Lung (tissue), 12 donors: Measurements from ENCODE around the gene BIVM. TPM values are rescaled to one million over a fixed set of nuclear protein-coding genes. Genes with fewer than 3 reads are reported as not detected.

ENCODE experiments used
- ATAC-seq: fragments of 200-7000 bp; cut with Tn5 transposase; one replicate; pipeline ENCODE4 v1.9.1; 2020; ENCODE audit warnings: moderate number of reproducible peaks; ENCODE audit not compliant: insufficient read depth, low FRiP score
- DNase-seq, 3 donors: peaks; one replicate each; pipeline ENCODE4 v3.0.0-alpha.2; 2013 to 2017
- H3K27ac ChIP-seq, 2 donors: one replicate each; pipeline ENCODE4 v1.5.1; 2013; ENCODE audit warnings: mild to moderate bottlenecking in 2 of 2, moderate library complexity in 2 of 2, control low read depth in 1 of 2, inconsistent platforms in 1 of 2, low read depth in 1 of 2, low read length in 1 of 2
- H3K27me3 ChIP-seq, 3 donors: one replicate each; pipeline ENCODE4 v1.5.1; 2013; ENCODE audit warnings: low read length in 2 of 3; ENCODE audit not compliant: control insufficient read depth in 3 of 3, insufficient read depth in 3 of 3
- H3K36me3 ChIP-seq, 4 donors: one replicate each; pipeline ENCODE4 v1.5.1; 2013; ENCODE audit warnings: low read length in 4 of 4, mild to moderate bottlenecking in 1 of 4, moderate library complexity in 1 of 4; ENCODE audit not compliant: control insufficient read depth in 4 of 4, insufficient read depth in 4 of 4
- H3K4me1 ChIP-seq, 5 donors: one replicate each; pipeline ENCODE4 v1.5.1; 2013; ENCODE audit warnings: low read length in 5 of 5, mild to moderate bottlenecking in 2 of 5, moderate library complexity in 1 of 5; ENCODE audit not compliant: control insufficient read depth in 5 of 5, insufficient read depth in 5 of 5
- H3K4me3 ChIP-seq: one replicate; pipeline ENCODE4 v1.5.1; 2013; ENCODE audit warnings: mild to moderate bottlenecking, control low read depth, moderate library complexity
- H3K9ac ChIP-seq, 2 donors: one replicate each; pipeline ENCODE4 v1.5.1; 2013; ENCODE audit warnings: low read length in 2 of 2, control low read depth in 1 of 2; ENCODE audit not compliant: insufficient read depth in 1 of 2
- H3K9me3 ChIP-seq, 4 donors: one replicate each; pipeline ENCODE4 v1.5.1; 2013; ENCODE audit warnings: low read length in 3 of 4, mild to moderate bottlenecking in 1 of 4, moderate library complexity in 1 of 4; ENCODE audit not compliant: control insufficient read depth in 4 of 4, insufficient read depth in 3 of 4
- CTCF ChIP-seq: IDR thresholded peaks from 2 replicates; pipeline ENCODE4 v1.5.1; 2012; ENCODE audit warnings: mild to moderate bottlenecking; ENCODE audit errors: control extremely low read depth, extremely low read depth
- WGBS, 2 donors: extraction: QIAGEN DNeasy Blood & Tissue Kit; methylation state at CpG; one replicate each; pipeline ENCODE4 v1.1.7; 2013; 5-methylcytosine and 5-hydroxymethylcytosine counted together
- polyA plus RNA-seq, 2 donors: library from polyadenylated mRNA; stranded (reverse); fragments of 200-250 nt; gene quantifications; one replicate each; pipeline ENCODE4 v1.2.1, GENCODE V29; 2013
- total RNA-seq, 2 donors: library from RNA; depleted of rRNA in 1 of 2; stranded (reverse); fragments of >200 nt in 1 of 2; gene quantifications; one replicate each; pipeline ENCODE4 v1.2.1, GENCODE V29; 2014 to 2021
- donor health status: control.
- donor health status: control.
- donor health status: Bipolar disorder and iron deficiency.
- donor health status: healthy.
- donor health status: DM: yes; HTN: yes; CAD: no.

BIVM gene
- total and polyA plus RNA-seq, 4 donors = 5.5 to 38.4 (median 13.1) TPM

- H3K9ac ChIP-seq = peak overlapping the region in 1 of 2 donors; percentile 59
- WGBS, 2 donors = 79 to 80% methylated on average over 13 of the region's 13 CpGs
- peaks cover 9 to 15% (median 14%) of the 10 kb centered on the region in 4 donors for H3K36me3 ChIP-seq
- DNase-seq (peak in 1 of 3 donors; percentile 7), ATAC-seq (no peak)
- peak overlapping the region in 1 of 2 donors; percentile 72 for H3K27ac ChIP-seq
- no peak overlapping the region for H3K4me3 ChIP-seq
- H3K27me3 ChIP-seq = no peaks in the 10 kb centered on the region
- no peak for TF ChIP-seq CTCF
- no peaks in the 10 kb centered on the region for H3K9me3 ChIP-seq
- peaks cover 0 to 10% (median 0%) of the 10 kb centered on the region in 5 donors for H3K4me1 ChIP-seq
These were observed 81.0 kb downstream of the BIVM start for GRCh38 chr13:102879793-102880499.

GRCh38 chr13:102881819-102882686 is 83.1 kb downstream of the BIVM start:
- Histone ChIP-seq H3K36me3 (peaks cover 0 to 5% (median 3%) of the 10 kb centered on the region in 4 donors), H3K27me3 (no peaks in the 10 kb centered on the region), H3K4me3 (no peak overlapping the region), H3K9me3 (no peaks in the 10 kb centered on the region), H3K9ac (no peak overlapping the region), H3K4me1 (peaks cover 0 to 12% (median 0%) of the 10 kb centered on the region in 5 donors), H3K27ac (no peak overlapping the region)
- ATAC-seq (no peak), DNase-seq (no peak)
- 95 to 96% methylated on average over 4 of the region's 4 CpGs for WGBS, 2 donors
- TF ChIP-seq CTCF = no peak

Other genes starting within 250 kb of the BIVM start
- gene TPP2, start 202.1 kb upstream of the BIVM start, total RNA-seq = 10 to 100 TPM; 38.0 to 78.8 TPM
- gene TPP2, start 202.1 kb upstream of the BIVM start, polyA plus RNA-seq = 10 to 100 TPM; 19.9 to 21.7 TPM
- not detected for gene METTL21C, start 104.1 kb upstream of the BIVM start, total RNA-seq
- not detected for gene METTL21C, start 104.1 kb upstream of the BIVM start, polyA plus RNA-seq
- gene TEX30, start 25.3 kb upstream of the BIVM start, total RNA-seq = 10 to 100 TPM in 1 of 2 donors, 1 to 10 TPM in 1; 5.1 to 10.2 TPM
- gene TEX30, start 25.3 kb upstream of the BIVM start, polyA plus RNA-seq = 10 to 100 TPM in 1 of 2 donors, 1 to 10 TPM in 1; 6.9 to 12.4 TPM
- 10 to 100 TPM in 1 of 2 donors, 1 to 10 TPM in 1; 4.6 to 13.9 TPM for gene POGLUT2, start 143 bp upstream of the BIVM start, total RNA-seq
- gene POGLUT2, start 143 bp upstream of the BIVM start, polyA plus RNA-seq = 1 to 10 TPM; 1.4 to 4.5 TPM
- 10 to 100 TPM; 36.9 to 81.4 TPM for gene ERCC5, start 46.9 kb downstream of the BIVM start, total RNA-seq
- gene ERCC5, start 46.9 kb downstream of the BIVM start, polyA plus RNA-seq = 10 to 100 TPM; 23.0 to 79.2 TPM